IMR-90 (cell line): ENCODE results near the gene KCNIP1. TPM values are rescaled to one million over a fixed set of nuclear protein-coding genes. Genes with fewer than 3 reads are reported as not detected.

ENCODE experiments used
- ATAC-seq: fragments of 200-7000 bp; cut with Tn5 transposase; 2 replicates; pipeline ENCODE4 v1.9.1; 2020; ENCODE audit warnings: low read depth, mild to moderate bottlenecking, moderate library complexity
- BruUV-seq: library from RNA; stranded (reverse); fragments of 400-500 nt; replicated peaks from 2 replicates; lab custom pipeline; 2021; lab: Mats Ljungman, UMichigan
- CTCF ChIA-PET: fragments of 300-600 bp; formaldehyde crosslinking; extraction: SDS; loops from one replicate; lab custom pipeline; 2021; ENCODE audit warnings: antibody characterized with exemption; lab: Yijun Ruan, JAX
- POLR2A ChIA-PET: fragments of 300-600 bp; sonication (Branson Sonifier 250); formaldehyde crosslinking; loops from one replicate; lab custom pipeline; 2022; ENCODE audit warnings: antibody characterized with exemption; ENCODE audit not compliant: unreplicated experiment; lab: Charles Lee
- DNase-seq: peaks from one replicate; pipeline ENCODE4 v3.0.0; 2013
- H2AFZ ChIP-seq: replicated peaks from 2 replicates; pipeline ENCODE3; 2013; ENCODE audit warnings: low read length, mild to moderate bottlenecking; ENCODE audit not compliant: poor library complexity
- H2AK5ac ChIP-seq: 2 replicates; pipeline ENCODE4 v1.6.1; 2013; ENCODE audit warnings: low read depth, low read length, inconsistent platforms
- H2AK9ac ChIP-seq: replicated peaks from 2 replicates; pipeline ENCODE3; 2013; ENCODE audit warnings: mild to moderate bottlenecking, low read depth, low read length, moderate library complexity; ENCODE audit not compliant: poor library complexity
- H2BK120ac ChIP-seq: 2 replicates; pipeline ENCODE4 v1.6.1; 2013; ENCODE audit warnings: low read depth, low read length, inconsistent platforms
- H2BK15ac ChIP-seq: 3 replicates; pipeline ENCODE4 v1.6.1; 2013; ENCODE audit warnings: low read depth, low read length, inconsistent platforms
- H2BK20ac ChIP-seq: 2 replicates; pipeline ENCODE4 v1.6.1; 2013; ENCODE audit warnings: low read depth, mild to moderate bottlenecking, inconsistent platforms, low read length, moderate library complexity
- H2BK5ac ChIP-seq: 2 replicates; pipeline ENCODE4 v1.6.1; 2013; ENCODE audit warnings: mild to moderate bottlenecking, low read depth, low read length, inconsistent platforms; ENCODE audit not compliant: poor library complexity, severe bottlenecking
- H3K14ac ChIP-seq: replicated peaks from 2 replicates; pipeline ENCODE4 v1.6.1; 2013; ENCODE audit warnings: low read depth, low read length, inconsistent platforms
- H3K18ac ChIP-seq: 2 replicates; pipeline ENCODE4 v1.6.1; 2013; ENCODE audit warnings: low read depth, low read length, control low read depth
- H3K23ac ChIP-seq: 2 replicates; pipeline ENCODE4 v1.6.1; 2013; ENCODE audit warnings: low read depth, low read length, inconsistent platforms
- H3K27ac ChIP-seq: 2 replicates; pipeline ENCODE4 v1.5.1; 2013; ENCODE audit warnings: mild to moderate bottlenecking, control low read depth, low read length; ENCODE audit not compliant: insufficient read depth
- H3K27me3 ChIP-seq: 2 replicates; pipeline ENCODE4 v1.6.1; 2013; ENCODE audit warnings: low read length; ENCODE audit not compliant: control insufficient read depth, insufficient read depth
- H3K36me3 ChIP-seq: 2 replicates; pipeline ENCODE4 v1.6.1; 2013; ENCODE audit warnings: low read length, mixed read lengths; ENCODE audit not compliant: control insufficient read depth, insufficient read depth
- H3K4ac ChIP-seq: 2 replicates; pipeline ENCODE4 v1.6.1; 2013; ENCODE audit warnings: low read depth, low read length, inconsistent platforms
- H3K4me1 ChIP-seq: 2 replicates; pipeline ENCODE4 v1.6.1; 2013; ENCODE audit warnings: low read length, mixed read lengths; ENCODE audit not compliant: control insufficient read depth, insufficient read depth
- H3K4me2 ChIP-seq: 2 replicates; pipeline ENCODE4 v1.6.1; 2013; ENCODE audit warnings: low read depth, mild to moderate bottlenecking, control low read depth, low read length, moderate library complexity
- H3K4me3 ChIP-seq: 2 replicates; pipeline ENCODE4 v1.5.1; 2013; ENCODE audit warnings: low read depth, mild to moderate bottlenecking, control low read depth, low read length, moderate library complexity; ENCODE audit not compliant: insufficient read depth
- H3K56ac ChIP-seq: 2 replicates; pipeline ENCODE4 v1.6.1; 2013; ENCODE audit warnings: low read length, inconsistent platforms; ENCODE audit not compliant: insufficient read depth; ENCODE audit errors: extremely low read depth
- H3K79me1 ChIP-seq, 2 experiments: 2 replicates each; pipeline ENCODE4 v1.6.1; 2013; ENCODE audit warnings: low read length in 2 of 2, inconsistent platforms in 1 of 2, low read depth in 1 of 2
- H3K9ac ChIP-seq: 2 replicates; pipeline ENCODE4 v1.6.1; 2013; ENCODE audit warnings: low read depth, low read length, control low read depth
- H3K9me1 ChIP-seq: 2 replicates; pipeline ENCODE4 v1.6.1; 2013; ENCODE audit warnings: low read length, inconsistent platforms; ENCODE audit not compliant: insufficient read depth
- H3K9me3 ChIP-seq: 2 replicates; pipeline ENCODE4 v1.6.1; 2013; ENCODE audit warnings: low read length; ENCODE audit not compliant: control insufficient read depth, insufficient read depth
- H4K20me1 ChIP-seq: 2 replicates; pipeline ENCODE4 v1.6.1; 2013; ENCODE audit warnings: low read length, inconsistent platforms; ENCODE audit not compliant: insufficient read depth
- H4K5ac ChIP-seq: 2 replicates; pipeline ENCODE4 v1.6.1; 2013; ENCODE audit warnings: mild to moderate bottlenecking, low read depth, low read length, control low read depth
- H4K8ac ChIP-seq, 2 experiments: 2 replicates each; pipeline ENCODE4 v1.6.1; 2013; ENCODE audit warnings: low read depth in 2 of 2, low read length in 2 of 2, control low read depth in 1 of 2, inconsistent platforms in 1 of 2
- H4K91ac ChIP-seq: 2 replicates; pipeline ENCODE4 v1.6.1; 2013; ENCODE audit warnings: low read depth, low read length, inconsistent platforms; ENCODE audit not compliant: insufficient read depth
- BHLHE40 ChIP-seq: fragments of 150-350 bp; IDR thresholded peaks from 2 replicates; pipeline ENCODE4 v1.6.1; 2016; ENCODE audit warnings: mild to moderate bottlenecking, low read depth, low read length
- CEBPB ChIP-seq: IDR thresholded peaks from 2 replicates; pipeline ENCODE4 v1.6.1; 2012; ENCODE audit warnings: low read depth, low read length, improper control_type of control experiment
- CHD1 ChIP-seq: IDR thresholded peaks from 2 replicates; pipeline ENCODE4 v1.6.1; 2012; ENCODE audit warnings: low read depth, low read length, improper control_type of control experiment
- CTCF ChIP-seq: conservative IDR thresholded peaks from 2 replicates; pipeline ENCODE4 v1.5.1; 2012; ENCODE audit warnings: mild to moderate bottlenecking, low read depth, low read length, improper control_type of control experiment
- ELK1 ChIP-seq: fragments of 150-350 bp; IDR thresholded peaks from 2 replicates; pipeline ENCODE4 v1.6.1; 2016; ENCODE audit warnings: low read depth, mild to moderate bottlenecking, low read length, moderate library complexity, borderline replicate concordance
- FOS ChIP-seq: fragments of 150-350 bp; IDR thresholded peaks from 2 replicates; pipeline ENCODE4 v1.6.1; 2016; ENCODE audit warnings: low read depth, low read length
- MAFK ChIP-seq: IDR thresholded peaks from 2 replicates; pipeline ENCODE4 v1.6.1; 2012; ENCODE audit warnings: low read depth, low read length, improper control_type of control experiment
- MAZ ChIP-seq: IDR thresholded peaks from 2 replicates; pipeline ENCODE4 v1.6.1; 2012; ENCODE audit warnings: low read depth, mild to moderate bottlenecking, low read length, improper control_type of control experiment, moderate library complexity, borderline replicate concordance
- MXI1 ChIP-seq: IDR thresholded peaks from 2 replicates; pipeline ENCODE4 v1.6.1; 2012; ENCODE audit warnings: low read depth, mild to moderate bottlenecking, low read length, moderate library complexity, borderline replicate concordance
- NFE2L2 ChIP-seq: fragments of 150-350 bp; IDR thresholded peaks from 2 replicates; pipeline ENCODE4 v1.6.1; 2016; ENCODE audit warnings: low read depth, mild to moderate bottlenecking, low read length
- POLR2A ChIP-seq: IDR thresholded peaks from 2 replicates; pipeline ENCODE4 v1.6.1; 2012; ENCODE audit warnings: mild to moderate bottlenecking, low read depth, low read length
- RAD21 ChIP-seq: IDR thresholded peaks from 2 replicates; pipeline ENCODE4 v1.6.1; 2012; ENCODE audit warnings: low read length, improper control_type of control experiment
- RCOR1 ChIP-seq: IDR thresholded peaks from 2 replicates; pipeline ENCODE4 v1.6.1; 2012; ENCODE audit warnings: mild to moderate bottlenecking, low read length, improper control_type of control experiment; ENCODE audit not compliant: insufficient replicate concordance
- RFX5 ChIP-seq: IDR thresholded peaks from 2 replicates; pipeline ENCODE4 v1.8.0; 2012; ENCODE audit warnings: low read depth, mild to moderate bottlenecking, low read length, moderate library complexity
- SMC3 ChIP-seq: fragments of 150-350 bp; IDR thresholded peaks from 2 replicates; pipeline ENCODE4 v1.6.1; 2016; ENCODE audit warnings: low read depth, mild to moderate bottlenecking, antibody characterized with exemption, low read length, moderate library complexity
- whole genome bisulfite sequencing, 2 experiments: methylation state at CpG; one replicate each; pipeline versions ENCODE4 v1.1.5 to v1.1.7; 2013; ENCODE audit warnings: missing lambda C conversion rate in 2 of 2; ENCODE audit not compliant: insufficient read length in 1 of 2; ENCODE audit errors: extremely low coverage in 2 of 2; 5-methylcytosine and 5-hydroxymethylcytosine counted together
- dilution Hi-C: fragments of 300-500 bp; cut with HindIII; formaldehyde crosslinking; loops from one replicate; pipeline ENCODE4 v1.14.3; 2018; ENCODE audit warnings: low sequenced_read_pairs; ENCODE audit not compliant: unreplicated experiment
- in situ Hi-C: fragments of 300-500 bp; cut with MboI; formaldehyde crosslinking; loops from 3 replicates; pipeline ENCODE4 v1.14.3; 2019; ENCODE audit warnings: low sequenced_read_pairs, inconsistent platforms, mixed read lengths
- intact Hi-C: fragments of 100-400 bp; cut with micrococcal nuclease; formaldehyde crosslinking; loops from 2 replicates; pipeline ENCODE4 v1.10.0; 2022
- polyA plus RNA-seq, 3 experiments: library from polyadenylated mRNA; depleted of rRNA; stranded (reverse); fragments of >200 nt; gene quantifications; 2 replicates each; pipeline ENCODE4 v1.2.3, GENCODE V29; 2012; ENCODE audit warnings: low replicate concordance in 1 of 3
- total RNA-seq: library from RNA; depleted of rRNA; stranded (reverse); fragments of >200 nt; gene quantifications from 2 replicates; pipeline ENCODE4 v1.2.3, GENCODE V29; 2012
- TF ChIP-seq, protein P1 (sequence below): fragments of 150-350 bp; IDR thresholded peaks from 2 replicates; pipeline ENCODE4 v1.6.1; 2017; ENCODE audit warnings: mild to moderate bottlenecking, antibody characterized with exemption, low read length, low read depth

The KCNIP1 gene
- total and polyA plus RNA-seq, 2 of the 4 experiments (the other 2 are of a cell fraction) = not detected

GRCh38 chr5:170484847-170485615 lies 18.8 kb upstream of the KCNIP1 start:
- no peak overlapping the region for H2AK9ac ChIP-seq
- no peaks in the 10 kb centered on the region for H3K4me1 ChIP-seq
- H3K9me3 ChIP-seq = no peaks in the 10 kb centered on the region
- no peak overlapping the region for H3K4me3 ChIP-seq
- no peak overlapping the region for H2AK5ac ChIP-seq
- H3K36me3 ChIP-seq = no peaks in the 10 kb centered on the region
- ChIA-PET POLR2A (no interaction called here), CTCF (no interaction called here)
- in situ Hi-C loops = no loop called here
- no peaks in the 10 kb centered on the region; the same call in 1 of the 2 replicates for H3K27me3 ChIP-seq
- intact Hi-C loops = no loop called here
- no peak overlapping the region for H3K4ac ChIP-seq
- H3K79me1 ChIP-seq = no peaks in the 10 kb centered on the region
- H2AFZ ChIP-seq = no peak overlapping the region
- H3K27ac ChIP-seq = no peak overlapping the region
- no peak overlapping the region for H2BK120ac ChIP-seq
- no peak overlapping the region for H3K23ac ChIP-seq
- no peak overlapping the region for H2BK5ac ChIP-seq
- BruUV-seq = no TSS peak
- H4K5ac ChIP-seq = no peak overlapping the region
- DNase-seq (no peak), ATAC-seq (no peak)
- H3K56ac ChIP-seq = no peak overlapping the region
- dilution Hi-C loops = no loop called here
- no peak overlapping the region for H3K9ac ChIP-seq
- no peak overlapping the region for H4K91ac ChIP-seq
- no peak overlapping the region for H3K4me2 ChIP-seq
- H2BK15ac ChIP-seq = no peak overlapping the region
- TF ChIP-seq RCOR1 = no peak
- no peak for TF ChIP-seq RFX5
- TF ChIP-seq FOS = no peak
- no peak for TF ChIP-seq CEBPB
- TF ChIP-seq CTCF = no peak
- TF ChIP-seq, protein P1, sequence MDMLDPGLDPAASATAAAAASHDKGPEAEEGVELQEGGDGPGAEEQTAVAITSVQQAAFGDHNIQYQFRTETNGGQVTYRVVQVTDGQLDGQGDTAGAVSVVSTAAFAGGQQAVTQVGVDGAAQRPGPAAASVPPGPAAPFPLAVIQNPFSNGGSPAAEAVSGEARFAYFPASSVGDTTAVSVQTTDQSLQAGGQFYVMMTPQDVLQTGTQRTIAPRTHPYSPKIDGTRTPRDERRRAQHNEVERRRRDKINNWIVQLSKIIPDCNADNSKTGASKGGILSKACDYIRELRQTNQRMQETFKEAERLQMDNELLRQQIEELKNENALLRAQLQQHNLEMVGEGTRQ = no peak
- no peak for TF ChIP-seq RAD21
- TF ChIP-seq CHD1 = no peak
- no peak for TF ChIP-seq NFE2L2
- no peak for TF ChIP-seq ELK1
- TF ChIP-seq BHLHE40 = no peak
- TF ChIP-seq MAZ = no peak
- no peak for TF ChIP-seq POLR2A
- TF ChIP-seq SMC3 = no peak
- TF ChIP-seq MXI1 = no peak
- no peak for TF ChIP-seq MAFK
- no peak overlapping the region for H4K8ac ChIP-seq
- no peaks in the 10 kb centered on the region for H3K9me1 ChIP-seq
- WGBS, 2 experiments = no CpG with 5 or more reads among the region's 12 CpGs
- H4K20me1 ChIP-seq = no peaks in the 10 kb centered on the region
- no peak overlapping the region for H2BK20ac ChIP-seq
- no peak overlapping the region for H3K14ac ChIP-seq
- H3K18ac ChIP-seq = no peak overlapping the region
